ENCODE measurements around the gene HPSE.
"Not testable (repeated sequence)": the region's sequence is repeated elsewhere in the genome, so short reads cannot be mapped to it uniquely, and the experiment has no call there.

The HPSE gene

GRCh38 chr4:83283181-83283580 is 51.5 kb downstream of the HPSE start:
- no peak for DNase-seq (ENCODE audit: low read depth in 2 of 2)

DNA sequence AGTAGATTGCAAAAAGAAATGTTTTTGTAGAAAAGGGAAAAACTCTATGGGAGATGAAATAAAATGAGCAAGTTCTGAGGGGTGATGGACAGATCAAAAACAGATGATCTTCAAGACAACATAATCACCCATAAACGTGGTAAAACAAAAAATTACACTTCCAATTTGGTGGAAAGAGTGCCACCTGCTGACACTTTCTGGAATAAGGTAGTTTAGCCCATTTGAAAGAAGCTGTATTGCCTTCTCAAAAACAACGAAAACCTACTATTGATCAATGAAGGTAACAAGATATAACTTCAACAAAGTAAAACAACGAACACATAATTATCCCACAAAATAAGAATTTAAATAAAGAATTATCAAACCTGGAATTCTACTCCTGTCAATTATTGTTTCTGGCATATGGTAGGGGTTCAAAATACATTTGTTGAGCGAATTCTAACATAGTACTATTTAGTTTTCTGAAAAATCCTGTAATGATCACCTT is 52.6 kb downstream of the HPSE start:
- peak in 1 of 2 donors; percentile 21 for DNase-seq (ENCODE audit: low read depth in 2 of 2)

GRCh38 chr4:83281307-83281706 is 53.3 kb downstream of the HPSE start:
- no peak for DNase-seq (ENCODE audit: low read depth in 2 of 2)

DNA sequence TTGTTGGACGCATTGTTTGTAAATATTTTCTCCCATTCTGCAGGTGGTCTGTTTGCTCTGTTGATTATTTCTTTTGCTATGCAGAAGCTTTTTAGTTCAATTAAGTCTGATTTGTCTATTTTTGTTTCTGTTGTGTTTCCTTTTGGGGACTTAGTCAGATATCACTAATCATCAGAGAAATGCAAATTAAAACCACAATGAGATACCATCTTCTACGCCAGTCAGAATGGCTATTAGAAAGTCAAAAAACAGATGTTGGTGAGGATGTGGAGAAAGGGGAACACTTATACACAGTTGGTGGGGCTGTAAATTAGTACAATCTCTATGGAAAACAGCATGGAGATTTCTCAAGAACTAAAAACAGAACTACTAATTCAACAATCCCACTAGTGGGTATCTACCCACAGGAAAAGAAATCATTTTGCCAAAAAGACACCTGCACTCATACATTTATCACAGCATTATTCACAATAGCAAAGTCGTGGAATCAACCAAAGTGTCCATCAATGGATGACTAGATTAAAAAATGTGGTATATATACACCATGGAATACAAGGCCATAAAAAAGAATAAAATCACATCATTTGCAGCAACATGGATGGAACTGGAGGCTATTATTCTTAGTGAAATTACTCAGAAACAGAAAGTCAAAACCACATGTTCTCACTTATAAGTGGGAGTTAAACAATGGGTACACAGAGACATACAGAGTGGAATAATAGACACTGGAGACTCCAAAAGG is 58.2 kb downstream of the HPSE start:
- DNase-seq (ENCODE audit: low read depth in 2 of 2), result no peak

- DNase-seq (ENCODE audit: low read depth in 2 of 2), result not testable (repeated sequence)
Measured at GRCh38 chr4:83273926-83274325, 60.7 kb downstream of the HPSE start.

DNA sequence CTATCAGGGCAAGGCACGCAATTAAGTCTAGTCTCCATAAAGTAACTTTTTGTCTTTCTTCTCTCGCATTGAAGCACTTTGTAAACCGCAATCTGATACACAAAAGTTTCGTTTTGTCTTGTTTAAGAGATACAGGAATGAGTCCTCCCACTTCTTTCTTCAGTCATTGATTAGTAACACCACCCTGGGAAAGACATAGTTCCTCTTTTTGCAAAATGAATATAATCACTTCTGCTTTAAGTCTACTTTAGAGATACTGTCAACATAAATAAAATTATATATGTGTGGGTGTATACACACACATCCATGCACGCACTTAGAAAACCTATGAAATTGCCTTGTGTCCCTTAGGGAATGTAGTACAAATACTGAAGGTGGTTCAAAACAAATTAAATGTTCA is 61.7 kb downstream of the HPSE start:
- DNase-seq (ENCODE audit: low read depth in 2 of 2), result no peak

- DNase-seq (ENCODE audit: low read depth in 2 of 2), result no peak
Measured at GRCh38 chr4:83269256-83269655, 65.4 kb downstream of the HPSE start.

- no peak for DNase-seq (ENCODE audit: low read depth in 2 of 2)
Measured at GRCh38 chr4:83268491-83268890, 66.2 kb downstream of the HPSE start.

GRCh38 chr4:83267830-83268475 is 66.7 kb downstream of the HPSE start:
- no peak for DNase-seq (ENCODE audit: low read depth in 2 of 2)

DNA sequence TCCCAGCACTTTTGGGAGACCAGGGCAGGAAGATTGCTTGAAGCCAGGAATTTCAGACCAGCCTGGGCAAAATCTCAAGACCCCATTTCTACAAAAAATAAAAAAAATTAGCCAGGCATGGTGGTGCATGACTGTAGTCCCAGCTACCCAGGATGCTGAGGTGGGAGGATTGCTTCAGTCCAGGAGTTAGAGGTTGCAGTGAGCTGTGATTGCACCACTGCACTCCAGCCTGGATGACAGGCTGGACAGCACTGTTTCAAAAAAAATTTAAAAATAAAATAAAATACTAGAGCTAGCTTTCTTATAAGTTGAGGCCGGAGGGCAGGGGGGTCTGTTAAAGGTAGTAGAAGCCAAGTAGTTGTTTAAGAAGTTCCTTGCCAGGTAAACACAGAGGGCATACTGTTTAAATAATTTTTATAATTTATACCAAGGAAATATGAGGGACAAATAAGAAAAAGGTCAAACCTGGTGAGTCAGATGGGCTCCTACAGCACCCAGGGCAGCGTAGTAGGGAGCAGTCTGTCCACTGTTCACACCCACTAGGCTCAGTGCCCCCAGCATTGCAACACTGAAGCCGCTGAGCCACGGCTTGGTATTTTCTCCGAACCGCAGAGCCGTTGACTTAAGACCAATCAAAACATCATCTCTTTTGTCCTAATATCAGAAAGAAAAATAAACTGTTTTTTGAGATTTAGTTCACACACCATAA is 67.4 kb downstream of the HPSE start:
- no peak for DNase-seq (ENCODE audit: low read depth in 2 of 2)

DNA sequence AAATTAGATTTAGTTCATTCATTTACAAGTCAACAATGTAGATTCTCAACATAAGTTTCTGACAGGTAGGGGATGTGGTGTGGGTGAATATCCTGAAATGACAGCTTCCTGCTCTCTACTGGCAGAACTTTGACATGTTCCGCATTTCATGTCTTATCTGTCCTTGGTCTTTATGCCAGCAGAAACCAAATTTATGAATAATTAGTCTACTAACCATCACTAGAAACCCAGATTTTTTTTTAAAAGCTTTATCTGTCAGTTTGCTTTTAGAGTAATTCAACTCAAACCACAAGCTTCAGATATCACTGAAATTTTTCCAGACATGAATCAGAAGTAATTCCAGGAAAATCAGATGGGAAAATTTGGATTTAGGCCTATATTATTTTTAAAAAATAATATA is 68.0 kb downstream of the HPSE start:
- no peak for DNase-seq (ENCODE audit: low read depth in 2 of 2)

GRCh38 chr4:83263106-83263505 is 71.5 kb downstream of the HPSE start:
- DNase-seq (ENCODE audit: low read depth in 2 of 2), result no peak

DNA sequence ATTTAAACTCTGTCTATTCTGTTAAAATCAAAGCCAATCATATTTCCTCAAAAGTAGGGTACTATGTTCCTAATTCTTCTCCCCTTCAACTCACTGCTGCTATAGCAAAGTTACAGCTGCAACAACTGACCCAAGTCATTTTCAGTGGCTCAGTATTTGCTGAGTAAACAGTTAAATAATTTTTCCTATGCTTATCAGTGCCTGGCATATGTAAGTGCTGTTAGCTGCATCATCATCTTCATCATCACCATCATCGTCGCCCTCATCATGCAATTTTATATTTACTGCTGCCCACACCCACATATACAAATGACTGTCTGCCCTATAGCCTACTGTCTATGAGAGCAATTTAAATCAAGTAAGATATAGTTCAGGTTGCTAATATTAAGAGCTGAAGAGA is 72.0 kb downstream of the HPSE start:
- no peak for DNase-seq (ENCODE audit: low read depth in 2 of 2)

GRCh38 chr4:83261307-83261706 is 73.3 kb downstream of the HPSE start:
- no peak for DNase-seq (ENCODE audit: low read depth in 2 of 2)

- DNase-seq (ENCODE audit: low read depth in 2 of 2), result no peak
Measured at GRCh38 chr4:83259586-83259985, 75.1 kb downstream of the HPSE start.

GRCh38 chr4:83258461-83258860 is 76.2 kb downstream of the HPSE start:
- no peak for DNase-seq (ENCODE audit: low read depth in 2 of 2)

- no peak for DNase-seq (ENCODE audit: low read depth in 2 of 2)
Measured at GRCh38 chr4:83257811-83258210, 76.8 kb downstream of the HPSE start.

GRCh38 chr4:83255584-83255983 is 79.1 kb downstream of the HPSE start:
- no peak for DNase-seq (ENCODE audit: low read depth in 2 of 2)

DNA sequence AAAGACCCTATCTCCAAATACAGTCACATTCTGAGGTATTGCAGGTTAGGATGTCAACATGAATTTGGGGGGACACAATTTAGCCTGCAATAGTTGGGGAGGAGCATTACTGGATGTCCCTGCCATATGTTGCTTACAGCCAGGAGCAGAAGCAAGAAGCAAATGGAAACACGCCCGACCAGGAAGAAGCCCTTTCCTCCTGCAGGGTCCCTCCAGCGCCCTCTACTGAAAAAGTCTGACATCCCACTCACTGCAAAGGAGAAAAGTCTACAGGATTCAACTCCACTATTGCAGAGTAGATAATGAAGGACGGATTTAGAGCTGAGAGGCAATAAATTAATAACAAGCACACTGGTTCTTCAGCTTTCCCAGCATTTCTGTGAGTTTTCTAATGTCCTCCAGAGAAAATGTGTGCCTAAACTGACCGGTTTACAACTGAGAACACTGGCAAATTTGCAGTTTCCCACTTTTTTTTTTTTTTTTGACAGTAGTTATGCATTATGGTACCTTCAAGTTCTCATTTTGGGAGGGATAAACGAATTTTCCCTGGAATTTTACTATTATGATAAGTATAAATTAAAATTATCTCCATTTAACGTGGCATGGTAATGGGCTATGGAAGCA is 81.8 kb downstream of the HPSE start:
- peak; percentile 26 to 46 for DNase-seq (ENCODE audit: low read depth in 2 of 2)

DNA sequence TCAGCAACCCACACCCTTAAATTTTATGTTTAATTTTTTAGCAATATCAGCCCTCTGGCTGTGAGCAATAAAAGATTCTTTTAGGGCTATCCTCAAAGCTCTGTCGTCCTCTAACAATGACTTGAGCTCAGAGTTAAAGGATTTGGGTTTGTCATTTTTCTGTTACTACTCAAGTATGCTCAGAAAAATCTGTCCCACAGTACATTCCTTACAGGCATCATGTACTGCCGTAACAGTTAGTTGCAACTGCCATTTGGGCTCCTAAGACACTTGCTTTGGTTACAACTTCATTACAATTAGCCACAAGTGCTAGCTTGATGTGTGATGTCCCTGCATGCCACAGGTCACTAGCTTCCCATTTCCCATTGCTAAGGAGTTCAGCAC is 83.2 kb downstream of the HPSE start:
- no peak for DNase-seq (ENCODE audit: low read depth in 2 of 2)

DNA sequence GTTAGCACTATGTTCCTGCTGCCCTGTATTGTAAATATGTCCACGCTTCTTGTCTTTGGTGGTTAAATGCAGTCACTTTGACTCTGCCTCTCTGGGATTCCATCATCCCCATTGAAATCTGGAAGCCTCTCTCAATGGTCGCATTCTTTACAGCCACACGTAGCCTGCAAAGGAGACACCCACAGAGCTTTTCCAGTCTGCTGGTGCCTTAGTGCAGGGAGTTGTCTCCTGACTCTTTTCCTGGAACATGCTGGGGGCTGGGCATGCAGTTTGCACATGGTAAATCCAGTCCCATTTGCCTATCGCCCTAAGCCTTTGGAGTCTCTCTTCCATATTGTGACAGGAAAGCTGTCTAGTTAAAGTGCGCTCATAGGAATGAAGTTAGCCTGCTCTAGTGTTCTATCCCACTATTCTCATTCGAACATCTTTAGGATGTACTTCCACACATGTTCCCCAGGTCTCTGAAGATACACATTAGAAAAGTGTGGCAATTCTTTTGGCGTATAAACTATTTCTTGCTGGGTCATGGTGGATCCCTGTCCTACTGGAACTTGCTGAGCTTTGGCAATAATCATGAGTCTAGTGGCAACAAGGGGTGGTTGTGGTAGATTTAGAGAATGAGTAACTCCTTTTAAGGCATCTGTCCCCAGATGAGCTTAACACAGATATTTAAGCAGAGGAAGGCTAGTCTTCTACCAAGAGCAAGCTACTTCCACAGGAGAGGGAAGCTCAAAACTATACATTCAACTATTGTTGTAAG is 83.8 kb downstream of the HPSE start:
- DNase-seq (ENCODE audit: low read depth in 2 of 2), result no peak

- no peak for DNase-seq (ENCODE audit: low read depth in 2 of 2)
Measured at GRCh38 chr4:83248486-83248885, 86.2 kb downstream of the HPSE start.
